ENCODE results near the gene MCU. TPM values are rescaled to one million over a fixed set of nuclear protein-coding genes. Genes with fewer than 3 reads are reported as not detected.

Gene MCU
- total RNA-seq, 1 donor from 2014 or later: 31.8 TPM

GRCh38 chr10:72649291-72649690 is 42.7 kb upstream of the MCU start:
- Histone ChIP-seq H3K4me1 (ENCODE audit: insufficient read depth, low read length) (no peaks in the 10 kb centered on the region), H4K20me1 (ENCODE audit: insufficient read depth, low read length) (no peaks in the 10 kb centered on the region), H3K9me3 (ENCODE audit: insufficient read depth, low read depth, low read length) (no peaks in the 10 kb centered on the region), H3K27ac (ENCODE audit: low read depth, low read length) (no peak overlapping the region), H3K36me3 (ENCODE audit: insufficient read depth, low read length) (no peaks in the 10 kb centered on the region), H3K4me3 (ENCODE audit: insufficient read depth, low read depth, low read length) (no peak overlapping the region), H3K79me2 (ENCODE audit: insufficient read depth, low read length) (no peaks in the 10 kb centered on the region), H3K4me2 (ENCODE audit: low read length) (no peak overlapping the region), H3K9ac (ENCODE audit: low read length) (no peak overlapping the region), H3K27me3 (ENCODE audit: insufficient read depth, low read length) (no peaks in the 10 kb centered on the region), H2AFZ (ENCODE audit: low read depth, low read length) (no peak overlapping the region)
- Mint-ChIP-seq H3K27me3 (ENCODE audit: low read depth, unreplicated experiment) (peaks cover 2% of the 10 kb centered on the region), H3K4me1 (ENCODE audit: low read depth, unreplicated experiment) (no peaks in the 10 kb centered on the region), H3K27ac (ENCODE audit: unreplicated experiment) (no peak overlapping the region), H3K4me3 (ENCODE audit: unreplicated experiment) (no peak overlapping the region), H3K36me3 (ENCODE audit: low read depth, unreplicated experiment) (no peaks in the 10 kb centered on the region), H3K9me3 (ENCODE audit: unreplicated experiment) (no peaks in the 10 kb centered on the region)
- no peak for TF ChIP-seq EZH2 (IDR thresholded peaks at IDR 0.05; ENCODE audit: insufficient read depth, low read length)
- no peak for FAIRE-seq
- DNase-seq (ENCODE audit: low read depth): no peak

- no peaks in the 10 kb centered on the region for H3K36me3 Mint-ChIP-seq (ENCODE audit: low read depth, unreplicated experiment)
- no peaks in the 10 kb centered on the region for H3K4me1 Mint-ChIP-seq (ENCODE audit: low read depth, unreplicated experiment)
- Histone ChIP-seq H4K20me1 (ENCODE audit: insufficient read depth, low read length) (no peaks in the 10 kb centered on the region), H2AFZ (ENCODE audit: low read depth, low read length) (no peak overlapping the region), H3K4me3 (ENCODE audit: insufficient read depth, low read depth, low read length) (no peak overlapping the region), H3K36me3 (ENCODE audit: insufficient read depth, low read length) (no peaks in the 10 kb centered on the region), H3K9ac (ENCODE audit: low read length) (no peak overlapping the region), H3K27me3 (ENCODE audit: insufficient read depth, low read length) (no peaks in the 10 kb centered on the region), H3K79me2 (ENCODE audit: insufficient read depth, low read length) (no peaks in the 10 kb centered on the region), H3K4me1 (ENCODE audit: insufficient read depth, low read length) (no peaks in the 10 kb centered on the region), H3K27ac (ENCODE audit: low read depth, low read length) (no peak overlapping the region), H3K9me3 (ENCODE audit: insufficient read depth, low read depth, low read length) (no peaks in the 10 kb centered on the region), H3K4me2 (ENCODE audit: low read length) (no peak overlapping the region)
- no peak overlapping the region for H3K27ac Mint-ChIP-seq (ENCODE audit: unreplicated experiment)
- DNase-seq (ENCODE audit: low read depth) (peak; percentile 4), FAIRE-seq (no peak)
- no peak overlapping the region for H3K4me3 Mint-ChIP-seq (ENCODE audit: unreplicated experiment)
- peaks cover 2% of the 10 kb centered on the region for H3K27me3 Mint-ChIP-seq (ENCODE audit: low read depth, unreplicated experiment)
- no peak for TF ChIP-seq EZH2 (IDR thresholded peaks at IDR 0.05; ENCODE audit: insufficient read depth, low read length)
- no peak for TF ChIP-seq CTCF (IDR thresholded peaks at IDR 0.05; ENCODE audit: insufficient read depth, low read depth, low read length)
- H3K9me3 Mint-ChIP-seq (ENCODE audit: unreplicated experiment): no peaks in the 10 kb centered on the region
Observed at GRCh38 chr10:72653383-72654096, 38.4 kb upstream of the MCU start.

- no peaks in the 10 kb centered on the region for H3K36me3 ChIP-seq (ENCODE audit: insufficient read depth, low read length)
- no peak for DNase-seq (ENCODE audit: low read depth)
- no peak for TF ChIP-seq CTCF (IDR thresholded peaks at IDR 0.05; ENCODE audit: insufficient read depth, low read depth, low read length)
- H3K4me1 ChIP-seq (ENCODE audit: insufficient read depth, low read length): no peaks in the 10 kb centered on the region
- no peak overlapping the region for H2AFZ ChIP-seq (ENCODE audit: low read depth, low read length)
- H3K9me3 Mint-ChIP-seq (ENCODE audit: unreplicated experiment): no peaks in the 10 kb centered on the region
- H3K4me2 ChIP-seq (ENCODE audit: low read length): no peak overlapping the region
- H3K79me2 ChIP-seq (ENCODE audit: insufficient read depth, low read length): no peaks in the 10 kb centered on the region
- no peak overlapping the region for H3K27ac ChIP-seq (ENCODE audit: low read depth, low read length)
- H3K4me3 ChIP-seq (ENCODE audit: insufficient read depth, low read depth, low read length): no peak overlapping the region
- no peaks in the 10 kb centered on the region for H3K27me3 ChIP-seq (ENCODE audit: insufficient read depth, low read length)
- no peaks in the 10 kb centered on the region for H3K4me1 Mint-ChIP-seq (ENCODE audit: low read depth, unreplicated experiment)
- H3K27ac Mint-ChIP-seq (ENCODE audit: unreplicated experiment): no peak overlapping the region
- no peaks in the 10 kb centered on the region for H4K20me1 ChIP-seq (ENCODE audit: insufficient read depth, low read length)
- no peak overlapping the region for H3K4me3 Mint-ChIP-seq (ENCODE audit: unreplicated experiment)
- H3K36me3 Mint-ChIP-seq (ENCODE audit: low read depth, unreplicated experiment): no peaks in the 10 kb centered on the region
- H3K27me3 Mint-ChIP-seq (ENCODE audit: low read depth, unreplicated experiment): peaks cover 2% of the 10 kb centered on the region
- FAIRE-seq: no peak
- no peaks in the 10 kb centered on the region for H3K9me3 ChIP-seq (ENCODE audit: insufficient read depth, low read depth, low read length)
- H3K9ac ChIP-seq (ENCODE audit: low read length): no peak overlapping the region
Observed at GRCh38 chr10:72654720-72655119, 37.2 kb upstream of the MCU start.
